NCI-H446 (cell line): ENCODE data around the gene ATP6V1G3.
"Not testable (repeated sequence)": the region's sequence is repeated elsewhere in the genome, so short reads cannot be mapped to it uniquely, and the experiment has no call there.

ENCODE experiments used
- DNase-seq, 2 experiments: peaks; one replicate each; lab custom pipeline; 2025; lab: John Stamatoyannopoulos, UW

ATP6V1G3 gene

GRCh38 chr1:198540580-198540979, at the start of gene ATP6V1G3:
ATP6V1G3 (minus strand) TSS chr1:198540680; CDS start chr1:198540650, 30 bp downstream.
- DNase-seq = no peak

GRCh38 chr1:198588845-198589244, 48.4 kb upstream of the ATP6V1G3 start:
- DNase-seq = no peak

GRCh38 chr1:198584163-198584562, 43.7 kb upstream of the ATP6V1G3 start:
- DNase-seq = no peak

- DNase-seq = not testable (repeated sequence)
These were observed 42.8 kb upstream of the ATP6V1G3 start for GRCh38 chr1:198583209-198583802.

GRCh38 chr1:198577444-198577843, 37.0 kb upstream of the ATP6V1G3 start:
- peak in 1 of 2 experiments; percentile 54 for DNase-seq

GRCh38 chr1:198575798-198576641, 35.5 kb upstream of the ATP6V1G3 start:
- DNase-seq = no peak

- no peak for DNase-seq
These were observed 34.8 kb upstream of the ATP6V1G3 start for GRCh38 chr1:198575292-198575691.

- no peak for DNase-seq
These were observed 33.8 kb upstream of the ATP6V1G3 start for GRCh38 chr1:198574325-198574724.

- DNase-seq = no peak
These were observed 24.2 kb upstream of the ATP6V1G3 start for GRCh38 chr1:198564716-198565115.

GRCh38 chr1:198564157-198564556, 23.7 kb upstream of the ATP6V1G3 start:
- no peak for DNase-seq

GRCh38 chr1:198563583-198563982, 23.1 kb upstream of the ATP6V1G3 start:
- DNase-seq = no peak

GRCh38 chr1:198560161-198560560, 19.7 kb upstream of the ATP6V1G3 start:
- DNase-seq = peak in 1 of 2 experiments; percentile 71

- DNase-seq = no peak
These were observed 18.9 kb upstream of the ATP6V1G3 start for GRCh38 chr1:198559362-198559761.

GRCh38 chr1:198558402-198558801, 17.9 kb upstream of the ATP6V1G3 start:
- no peak for DNase-seq

- DNase-seq = no peak
These were observed 16.5 kb upstream of the ATP6V1G3 start for GRCh38 chr1:198556971-198557370.

- DNase-seq = no peak
These were observed 12.4 kb upstream of the ATP6V1G3 start for GRCh38 chr1:198552668-198553416.

GRCh38 chr1:198550941-198551524, 10.6 kb upstream of the ATP6V1G3 start:
- no peak for DNase-seq

- no peak for DNase-seq
These were observed 9.4 kb upstream of the ATP6V1G3 start for GRCh38 chr1:198549866-198550265.

GRCh38 chr1:198548890-198549289, 8.4 kb upstream of the ATP6V1G3 start:
- no peak for DNase-seq

- no peak for DNase-seq
These were observed 4.7 kb upstream of the ATP6V1G3 start for GRCh38 chr1:198545156-198545555.

GRCh38 chr1:198544265-198544664, 3.8 kb upstream of the ATP6V1G3 start:
- DNase-seq = no peak

GRCh38 chr1:198543670-198544260, 3.3 kb upstream of the ATP6V1G3 start:
- DNase-seq = no peak
